ENCODE measurements around the gene CAMK2D. TPM values are rescaled to one million over a fixed set of nuclear protein-coding genes. Genes with fewer than 3 reads are reported as not detected.

The CAMK2D gene
- total RNA-seq, 2 experiments from 2014 or later: 29.9 to 32.9 TPM

DNA sequence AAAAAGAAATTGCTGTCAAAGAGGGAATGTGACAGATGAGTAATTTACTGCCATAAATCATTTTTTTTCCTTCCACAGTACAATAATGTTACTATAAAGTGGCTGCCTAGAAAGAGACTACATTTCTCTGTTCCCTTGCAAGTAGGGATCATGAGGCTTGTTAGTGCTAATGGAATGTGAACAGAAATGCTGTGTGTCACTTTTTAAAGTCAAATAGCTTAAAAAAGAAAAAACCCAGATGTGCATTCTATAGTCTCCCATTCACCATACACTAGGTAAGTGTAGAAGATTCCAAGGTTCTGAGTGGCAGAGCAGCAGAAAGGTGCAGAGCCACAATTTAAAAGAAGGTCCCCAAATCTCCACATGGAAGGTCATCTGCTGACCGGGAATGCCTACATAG is 328.4 kb downstream of the CAMK2D start:
- intact Hi-C loops (cut with DNase I, micrococcal nuclease): no loop called here
- peaks cover 6% of the 10 kb centered on the region for H3K27me3 Mint-ChIP-seq

GRCh38 chr4:113423631-113424030 is 337.9 kb downstream of the CAMK2D start:
- H3K9me3 ChIP-seq (ENCODE audit: control insufficient read depth in 1 of 2, insufficient read depth in 1 of 2, low read length in 2 of 2): peaks cover 0 to 7% of the 10 kb centered on the region in 2 experiments
- H3K27ac ChIP-seq (ENCODE audit: low read depth in 1 of 2, low read length in 2 of 2): no peak overlapping the region
- H3K4me3 Mint-ChIP-seq: no peak overlapping the region
- no peaks in the 10 kb centered on the region for H3K36me3 Mint-ChIP-seq (ENCODE audit: low read depth)
- H3K4me1 ChIP-seq (ENCODE audit: insufficient read depth, low read length): no peaks in the 10 kb centered on the region
- no peak overlapping the region for H3K4me3 ChIP-seq (ENCODE audit: low read length)
- H3K9me3 Mint-ChIP-seq: peaks cover 16% of the 10 kb centered on the region
- TF ChIP-seq, protein P1, sequence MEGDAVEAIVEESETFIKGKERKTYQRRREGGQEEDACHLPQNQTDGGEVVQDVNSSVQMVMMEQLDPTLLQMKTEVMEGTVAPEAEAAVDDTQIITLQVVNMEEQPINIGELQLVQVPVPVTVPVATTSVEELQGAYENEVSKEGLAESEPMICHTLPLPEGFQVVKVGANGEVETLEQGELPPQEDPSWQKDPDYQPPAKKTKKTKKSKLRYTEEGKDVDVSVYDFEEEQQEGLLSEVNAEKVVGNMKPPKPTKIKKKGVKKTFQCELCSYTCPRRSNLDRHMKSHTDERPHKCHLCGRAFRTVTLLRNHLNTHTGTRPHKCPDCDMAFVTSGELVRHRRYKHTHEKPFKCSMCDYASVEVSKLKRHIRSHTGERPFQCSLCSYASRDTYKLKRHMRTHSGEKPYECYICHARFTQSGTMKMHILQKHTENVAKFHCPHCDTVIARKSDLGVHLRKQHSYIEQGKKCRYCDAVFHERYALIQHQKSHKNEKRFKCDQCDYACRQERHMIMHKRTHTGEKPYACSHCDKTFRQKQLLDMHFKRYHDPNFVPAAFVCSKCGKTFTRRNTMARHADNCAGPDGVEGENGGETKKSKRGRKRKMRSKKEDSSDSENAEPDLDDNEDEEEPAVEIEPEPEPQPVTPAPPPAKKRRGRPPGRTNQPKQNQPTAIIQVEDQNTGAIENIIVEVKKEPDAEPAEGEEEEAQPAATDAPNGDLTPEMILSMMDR (IDR thresholded peaks at IDR 0.05): no peak
- peaks cover 1% of the 10 kb centered on the region for H3K27me3 Mint-ChIP-seq
- DNase-seq (no peak), ATAC-seq (ENCODE audit: poor library complexity) (no peak)
- H3K27me3 ChIP-seq (ENCODE audit: control insufficient read depth in 1 of 2, insufficient read depth in 2 of 2, low read length in 2 of 2): no peaks in the 10 kb centered on the region
- no peaks in the 10 kb centered on the region for H3K4me1 Mint-ChIP-seq (ENCODE audit: low read depth)
- H3K36me3 ChIP-seq (ENCODE audit: insufficient read depth, low read length): no peaks in the 10 kb centered on the region
- ChIA-PET POLR2A (no interaction called here), CTCF (no interaction called here)
- no peak overlapping the region for H3K27ac Mint-ChIP-seq
- intact Hi-C loops (cut with DNase I, micrococcal nuclease): no loop called here

More for the DNA sequence above, 328.4 kb downstream of the CAMK2D start:
- peaks cover 10% of the 10 kb centered on the region for H3K4me1 Mint-ChIP-seq (ENCODE audit: low read depth)
- no peaks in the 10 kb centered on the region for H3K27me3 ChIP-seq (ENCODE audit: control insufficient read depth in 1 of 2, insufficient read depth in 2 of 2, low read length in 2 of 2)
- no peak overlapping the region for H3K27ac ChIP-seq (ENCODE audit: low read depth in 1 of 2, low read length in 2 of 2)
- no peak overlapping the region for H3K4me3 ChIP-seq (ENCODE audit: low read length)
- no peaks in the 10 kb centered on the region for H3K9me3 ChIP-seq (ENCODE audit: control insufficient read depth in 1 of 2, insufficient read depth in 1 of 2, low read length in 2 of 2)
- ATAC-seq (ENCODE audit: poor library complexity): no peak
- ChIA-PET CTCF (no interaction called here), POLR2A (no interaction called here)
- H3K4me1 ChIP-seq (ENCODE audit: insufficient read depth, low read length): no peaks in the 10 kb centered on the region
- no peak for DNase-seq
- TF ChIP-seq, protein P1 (IDR thresholded peaks at IDR 0.05): no peak
- no peaks in the 10 kb centered on the region for H3K9me3 Mint-ChIP-seq
- H3K27ac Mint-ChIP-seq: no peak overlapping the region
- no peaks in the 10 kb centered on the region for H3K36me3 Mint-ChIP-seq (ENCODE audit: low read depth)
- H3K4me3 Mint-ChIP-seq: no peak overlapping the region
- H3K36me3 ChIP-seq (ENCODE audit: insufficient read depth, low read length): no peaks in the 10 kb centered on the region

- no peaks in the 10 kb centered on the region for H3K4me1 ChIP-seq (ENCODE audit: insufficient read depth, low read length)
- H3K9me3 ChIP-seq (ENCODE audit: control insufficient read depth in 1 of 2, insufficient read depth in 1 of 2, low read length in 2 of 2): peaks cover 0 to 7% of the 10 kb centered on the region in 2 experiments
- H3K4me3 Mint-ChIP-seq: no peak overlapping the region
- peaks cover 6% of the 10 kb centered on the region for H3K27me3 Mint-ChIP-seq
- TF ChIP-seq, protein P1 (IDR thresholded peaks at IDR 0.05): no peak
- peaks cover 16% of the 10 kb centered on the region for H3K9me3 Mint-ChIP-seq
- H3K4me1 Mint-ChIP-seq (ENCODE audit: low read depth): no peaks in the 10 kb centered on the region
- no peak overlapping the region for H3K27ac Mint-ChIP-seq
- intact Hi-C loops (cut with DNase I, micrococcal nuclease): no loop called here
- no peak overlapping the region for H3K4me3 ChIP-seq (ENCODE audit: low read length)
- ATAC-seq (ENCODE audit: poor library complexity): no peak
- no peaks in the 10 kb centered on the region for H3K27me3 ChIP-seq (ENCODE audit: control insufficient read depth in 1 of 2, insufficient read depth in 2 of 2, low read length in 2 of 2)
- no peaks in the 10 kb centered on the region for H3K36me3 ChIP-seq (ENCODE audit: insufficient read depth, low read length)
- no peak overlapping the region for H3K27ac ChIP-seq (ENCODE audit: low read depth in 1 of 2, low read length in 2 of 2)
- POLR2A ChIA-PET: no interaction called here
- CTCF ChIA-PET: no interaction called here
- DNase-seq: no peak
- no peaks in the 10 kb centered on the region for H3K36me3 Mint-ChIP-seq (ENCODE audit: low read depth)
These were observed 340.6 kb downstream of the CAMK2D start for GRCh38 chr4:113420938-113421337.

Measured in CD4-positive, alpha-beta T cell (primary cell).